A673 (cell line): ENCODE data around the gene NKD1.

Source experiments
- CTCF ChIP-seq: fragments of 300-800, 200-600 bp; sonication (generic); conservative IDR thresholded peaks from 2 replicates; pipeline ENCODE4 v1.5.1; 2017; ENCODE audit warnings: low read depth, mild to moderate bottlenecking, antibody characterized with exemption, low read length, moderate library complexity, mixed read lengths
- EZH2 ChIP-seq: fragments of 200-600 bp; sonication (generic); IDR thresholded peaks from 2 replicates; pipeline ENCODE4 v1.6.1; 2017; ENCODE audit warnings: borderline replicate concordance, low read depth, mild to moderate bottlenecking, mixed read lengths, antibody characterized with exemption, low read length; ENCODE audit not compliant: poor library complexity, severe bottlenecking

GRCh38 chr16:50697421-50697715, 149.2 kb downstream of the NKD1 start:
- no peak for TF ChIP-seq EZH2
- TF ChIP-seq CTCF = no peak
